GM18520 (cell line): ENCODE measurements around the gene EIF4E1B.
"Not testable (repeated sequence)": the region's sequence is repeated elsewhere in the genome, so short reads cannot be mapped to it uniquely, and the experiment has no call there.

ENCODE experiments used
- ATAC-seq: cut with Tn5 transposase; IDR thresholded peaks from one replicate; pipeline ENCODE4 v1.9.1; 2021; ENCODE audit not compliant: unreplicated experiment

EIF4E1B gene

GRCh38 chr5:176629853-176630680 is at the start of gene EIF4E1B, which contains the start of gene SNCB:
TSS of gene EIF4E1B (plus strand) at chr5:176630675. CDS start at chr5:176642788, 12,113 bp downstream.
TSS of gene SNCB (minus strand) at chr5:176630534. CDS start at chr5:176629654, 880 bp downstream.
- ATAC-seq = no peak

GRCh38 chr5:176581361-176581760 is 49.1 kb upstream of the EIF4E1B start:
- ATAC-seq = no peak

DNA sequence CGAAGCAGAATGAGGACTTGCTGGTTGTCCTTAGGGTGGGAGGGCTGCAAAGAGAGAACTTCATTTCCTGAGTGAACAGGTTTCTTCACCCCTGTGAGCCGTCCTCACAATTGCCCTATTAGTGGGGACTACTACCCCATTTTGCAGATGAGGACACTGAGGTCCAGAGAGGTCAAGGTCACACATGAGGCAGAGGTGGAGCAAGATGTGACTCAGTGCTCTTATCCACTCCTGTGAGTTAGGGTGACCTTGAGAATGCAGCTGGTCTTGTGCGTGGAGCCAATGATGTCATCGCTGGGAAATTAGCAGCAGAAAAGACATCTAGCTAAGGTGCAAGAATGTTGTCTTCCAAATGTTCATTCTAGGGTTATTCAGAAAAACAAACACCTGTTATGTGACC is 47.4 kb upstream of the EIF4E1B start:
- ATAC-seq = no peak

DNA sequence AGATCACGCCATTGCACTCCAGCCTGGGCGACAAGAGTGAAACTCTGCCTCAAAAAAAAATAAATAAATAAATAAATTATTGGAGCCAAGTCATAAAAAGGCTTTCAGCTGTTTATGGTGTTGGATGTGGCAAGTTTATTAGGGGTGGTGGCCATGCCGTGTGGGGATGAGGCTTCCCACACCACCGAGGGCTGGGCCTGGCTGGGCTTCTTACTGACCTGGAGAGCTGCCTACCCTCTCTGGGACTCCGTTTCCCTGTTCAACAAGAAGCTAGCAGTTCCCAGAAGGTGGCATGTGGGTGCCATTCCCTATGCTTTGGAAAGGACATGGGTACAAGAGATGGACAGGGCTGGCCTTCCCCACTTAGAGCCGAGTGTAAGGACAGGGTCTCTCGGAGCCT is 43.1 kb upstream of the EIF4E1B start:
- ATAC-seq = no peak

DNA sequence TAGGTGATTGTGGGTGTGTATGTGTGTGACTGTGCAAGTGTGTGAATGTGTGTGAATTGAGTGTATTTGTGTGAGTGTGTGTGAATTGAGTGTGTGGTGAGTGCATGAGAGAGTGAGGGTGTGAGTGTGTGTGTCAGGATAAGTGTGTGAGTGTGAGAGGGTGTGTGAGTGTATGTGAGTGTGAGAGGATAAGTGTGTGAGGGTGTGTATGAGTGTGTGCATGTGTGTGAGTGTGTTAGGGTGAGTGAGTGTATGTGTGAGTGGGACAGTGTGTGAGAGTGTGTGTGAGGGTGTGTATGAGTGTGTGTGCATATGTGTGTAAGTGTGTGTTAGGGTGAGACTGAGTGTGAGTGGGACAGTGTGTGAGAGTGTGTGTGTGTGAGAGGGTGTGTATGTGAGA is 42.2 kb upstream of the EIF4E1B start:
- ATAC-seq = no peak

GRCh38 chr5:176589039-176589769 is 41.3 kb upstream of the EIF4E1B start:
- no peak for ATAC-seq

DNA sequence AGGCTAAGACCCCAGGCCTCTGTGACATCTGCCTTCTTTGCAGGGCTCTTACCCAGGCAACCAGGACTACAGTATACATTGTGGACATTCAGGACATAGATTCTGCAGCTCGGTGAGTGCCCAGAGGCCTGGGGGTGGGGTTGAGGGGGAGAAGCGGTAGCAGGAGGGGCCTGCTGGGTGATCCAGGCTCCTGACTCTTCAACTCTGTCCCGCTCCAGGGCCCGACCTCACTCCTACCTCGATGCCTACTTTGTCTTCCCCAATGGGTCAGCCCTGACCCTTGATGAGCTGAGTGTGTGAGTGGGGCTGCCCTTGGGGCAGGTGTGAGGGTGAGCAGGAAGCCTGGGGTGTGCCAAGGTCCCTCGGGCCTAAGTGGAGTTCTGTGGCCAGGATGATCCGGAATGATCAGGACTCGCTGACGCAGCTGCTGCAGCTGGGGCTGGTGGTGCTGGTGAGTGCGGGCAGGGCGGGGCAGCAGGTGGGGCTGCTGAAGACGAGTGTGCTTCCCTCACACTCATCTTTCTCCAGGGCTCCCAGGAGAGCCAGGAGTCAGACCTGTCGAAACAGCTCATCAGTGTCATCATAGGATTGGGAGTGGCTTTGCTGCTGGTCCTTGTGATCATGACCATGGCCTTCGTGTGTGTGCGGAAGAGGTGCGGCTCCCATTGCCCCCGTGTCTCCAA is 40.3 kb upstream of the EIF4E1B start:
- ATAC-seq = no peak

GRCh38 chr5:176591667-176592066 is 38.8 kb upstream of the EIF4E1B start:
- not testable (repeated sequence) for ATAC-seq

DNA sequence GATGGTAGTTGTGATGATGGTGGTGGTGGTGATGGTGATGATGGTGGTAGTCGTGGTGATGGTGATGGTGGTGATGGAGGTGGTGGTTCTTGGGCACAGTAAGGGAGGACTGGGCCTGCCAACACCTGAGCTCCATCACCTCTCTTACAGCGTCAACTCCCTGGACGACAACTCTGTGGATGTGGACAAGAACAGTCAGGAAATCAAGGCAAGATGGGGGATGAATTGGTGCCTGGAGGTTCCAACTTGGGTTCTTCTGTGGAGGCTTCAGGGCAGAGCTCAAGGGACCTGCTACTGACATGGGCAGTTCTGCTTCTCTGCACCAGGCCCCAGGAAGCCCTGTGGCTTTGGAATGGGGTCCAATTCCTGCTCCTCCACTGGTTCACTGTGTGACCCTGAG is 37.9 kb upstream of the EIF4E1B start:
- ATAC-seq = no peak

DNA sequence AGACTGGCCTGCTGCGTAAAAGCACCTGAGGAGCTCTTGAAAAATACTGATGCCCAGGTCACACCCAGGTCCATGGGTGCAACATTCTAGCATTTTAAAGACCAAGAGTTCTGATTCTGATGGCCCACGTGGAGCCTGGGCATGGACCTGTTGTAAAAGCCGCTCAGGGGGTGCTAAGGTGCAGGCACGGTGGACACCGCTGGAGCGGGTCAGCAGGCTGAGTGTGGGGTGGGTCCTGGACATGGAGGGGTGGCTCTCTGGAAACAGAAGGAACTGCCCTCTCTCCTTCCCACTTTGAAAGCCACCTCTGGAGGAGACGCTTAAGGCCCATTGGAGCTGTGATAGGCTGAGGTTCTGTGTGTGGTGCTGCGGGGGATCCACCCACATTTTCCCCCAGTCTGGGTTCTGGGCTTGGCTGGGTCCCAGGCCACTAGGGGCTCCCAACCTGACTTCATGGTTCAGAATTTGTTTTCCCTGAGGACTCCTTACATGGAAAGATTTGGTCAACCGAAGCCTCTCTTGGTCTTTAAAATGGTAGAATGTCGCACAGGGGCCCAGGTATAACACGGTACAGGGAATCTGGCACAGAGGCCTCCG is 37.1 kb upstream of the EIF4E1B start:
- ATAC-seq = no peak

GRCh38 chr5:176594554-176594953 is 35.9 kb upstream of the EIF4E1B start:
- ATAC-seq = no peak

DNA sequence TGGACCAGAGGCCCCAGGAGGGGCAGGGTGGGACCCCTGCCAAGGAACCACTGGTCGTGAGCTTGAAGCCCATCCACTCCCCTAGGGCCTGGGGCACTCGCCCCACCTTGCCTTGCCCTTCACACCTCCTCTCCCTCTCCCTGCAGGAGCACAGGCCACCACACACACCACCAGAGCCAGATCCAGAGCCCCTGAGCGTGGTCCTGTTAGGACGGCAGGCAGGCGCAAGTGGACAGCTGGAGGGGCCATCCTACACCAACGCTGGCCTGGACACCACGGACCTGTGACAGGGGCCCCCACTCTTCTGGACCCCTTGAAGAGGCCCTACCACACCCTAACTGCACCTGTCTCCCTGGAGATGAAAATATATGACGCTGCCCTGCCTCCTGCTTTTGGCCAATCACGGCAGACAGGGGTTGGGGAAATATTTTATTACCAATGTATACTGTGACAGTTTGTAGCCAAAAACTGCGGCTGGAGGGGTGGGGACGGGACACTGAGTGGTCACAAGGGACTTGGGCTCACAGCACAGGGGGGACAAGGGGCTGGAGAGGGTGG is 35.0 kb upstream of the EIF4E1B start:
- no peak for ATAC-seq

DNA sequence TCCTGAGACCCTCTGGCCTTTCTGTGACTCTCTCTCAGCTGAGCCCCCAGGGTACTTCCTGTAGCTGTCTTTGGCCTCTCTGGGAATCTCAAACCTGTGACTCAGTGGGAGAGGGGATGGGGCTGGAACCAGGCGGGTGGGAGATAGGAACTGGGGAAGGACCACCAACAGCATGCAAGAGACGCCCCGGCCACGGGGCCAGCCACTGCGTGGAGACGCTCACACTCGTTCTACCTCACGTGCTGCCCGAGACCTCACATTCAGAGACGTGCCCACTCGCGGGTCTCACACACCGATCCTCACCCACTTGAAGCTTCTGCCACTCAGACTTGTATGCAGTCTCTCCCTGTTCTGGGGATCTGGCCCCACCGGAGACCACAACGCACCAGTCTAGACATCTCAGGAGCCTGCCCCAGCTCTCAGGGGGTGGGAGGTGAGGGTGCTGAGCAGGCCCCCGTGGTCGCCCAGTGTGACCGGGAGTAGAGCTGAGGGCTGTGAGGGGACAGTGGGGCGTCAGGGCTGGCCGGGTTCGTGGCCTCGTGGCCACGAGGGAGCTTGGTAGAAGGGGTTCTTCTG is 34.3 kb upstream of the EIF4E1B start:
- ATAC-seq = no peak

DNA sequence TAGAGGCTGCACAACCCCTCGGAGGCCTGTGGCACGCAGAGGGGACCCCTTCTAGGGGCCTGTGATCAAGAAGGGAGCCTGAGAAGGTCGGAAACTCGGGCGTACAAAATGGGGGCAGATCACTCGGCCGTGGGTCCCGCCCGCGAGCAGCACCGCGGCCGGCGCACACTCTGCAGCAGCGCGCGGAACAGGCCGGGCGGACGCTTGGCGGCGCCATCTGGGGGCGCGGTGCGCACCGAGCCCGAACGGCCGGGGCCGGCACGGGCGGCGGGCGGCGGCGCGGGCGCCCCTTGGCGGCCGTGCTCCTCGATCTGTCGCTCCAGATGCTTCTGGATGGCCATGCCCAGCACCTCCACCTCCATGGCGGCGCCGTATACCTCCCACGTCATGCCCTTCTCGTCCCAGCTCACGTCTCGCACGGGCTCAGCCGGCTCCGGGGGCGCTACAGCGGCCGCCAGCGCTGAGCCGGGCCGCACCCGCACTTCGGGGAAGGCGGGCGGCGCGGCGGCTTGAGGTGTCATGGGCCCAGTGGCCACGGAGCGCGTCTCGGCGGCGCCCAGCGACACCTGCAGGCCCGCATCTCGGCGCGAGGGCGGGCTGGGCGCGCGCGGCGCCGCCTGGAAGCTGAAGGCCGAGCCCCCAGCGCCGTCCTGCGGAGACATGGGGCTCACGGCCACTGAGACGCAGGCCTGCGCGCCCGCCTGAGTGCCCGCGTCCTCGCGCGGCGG is 33.6 kb upstream of the EIF4E1B start:
- ATAC-seq = no peak

DNA sequence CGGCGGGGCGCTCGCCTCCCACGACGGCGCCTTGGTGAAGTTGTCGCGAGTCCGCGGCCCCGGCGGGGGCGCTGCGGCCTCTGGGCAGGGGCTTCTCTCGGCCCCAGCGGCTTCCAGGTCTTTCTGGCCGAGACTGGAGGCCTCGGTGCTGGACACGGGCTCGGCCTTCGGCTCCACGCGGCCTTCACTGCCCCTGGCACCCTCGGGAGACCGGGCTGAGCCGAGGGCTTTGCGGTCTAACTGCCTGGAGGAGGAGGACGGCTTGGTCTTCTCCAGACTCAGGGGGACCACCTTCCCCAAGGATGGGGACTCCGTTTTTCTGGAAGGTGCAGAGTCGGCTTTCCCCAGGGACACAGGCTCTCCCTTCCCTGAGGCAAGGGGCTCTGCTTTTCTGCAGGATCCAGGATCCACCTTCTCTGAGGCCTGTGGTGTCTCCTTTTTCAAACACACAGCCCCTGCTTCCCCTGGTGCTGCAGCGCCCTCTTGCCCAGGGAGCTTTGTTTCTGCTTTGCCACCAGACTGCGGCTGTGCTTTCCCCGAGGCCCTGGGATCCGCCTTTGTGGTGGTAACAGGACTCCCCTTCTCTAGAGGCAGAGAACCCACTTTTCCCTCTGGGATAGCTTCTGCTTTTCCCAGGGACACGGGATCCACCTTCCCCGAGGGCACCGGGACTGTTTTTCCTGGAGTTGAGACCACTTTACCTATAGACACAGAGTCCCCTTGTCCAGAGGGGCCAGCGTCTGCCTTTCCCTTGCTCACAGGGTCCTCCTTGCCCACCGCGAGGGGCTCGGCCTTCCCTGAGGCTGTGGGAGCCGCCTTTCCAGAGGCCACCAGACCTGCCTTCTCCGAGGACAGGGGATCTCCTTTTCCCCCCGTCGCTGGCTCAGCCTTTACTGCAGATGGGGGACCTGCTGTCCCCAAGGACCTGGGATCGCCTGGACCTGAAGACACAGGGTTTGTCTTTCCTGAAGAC is 32.8 kb upstream of the EIF4E1B start:
- no peak for ATAC-seq

DNA sequence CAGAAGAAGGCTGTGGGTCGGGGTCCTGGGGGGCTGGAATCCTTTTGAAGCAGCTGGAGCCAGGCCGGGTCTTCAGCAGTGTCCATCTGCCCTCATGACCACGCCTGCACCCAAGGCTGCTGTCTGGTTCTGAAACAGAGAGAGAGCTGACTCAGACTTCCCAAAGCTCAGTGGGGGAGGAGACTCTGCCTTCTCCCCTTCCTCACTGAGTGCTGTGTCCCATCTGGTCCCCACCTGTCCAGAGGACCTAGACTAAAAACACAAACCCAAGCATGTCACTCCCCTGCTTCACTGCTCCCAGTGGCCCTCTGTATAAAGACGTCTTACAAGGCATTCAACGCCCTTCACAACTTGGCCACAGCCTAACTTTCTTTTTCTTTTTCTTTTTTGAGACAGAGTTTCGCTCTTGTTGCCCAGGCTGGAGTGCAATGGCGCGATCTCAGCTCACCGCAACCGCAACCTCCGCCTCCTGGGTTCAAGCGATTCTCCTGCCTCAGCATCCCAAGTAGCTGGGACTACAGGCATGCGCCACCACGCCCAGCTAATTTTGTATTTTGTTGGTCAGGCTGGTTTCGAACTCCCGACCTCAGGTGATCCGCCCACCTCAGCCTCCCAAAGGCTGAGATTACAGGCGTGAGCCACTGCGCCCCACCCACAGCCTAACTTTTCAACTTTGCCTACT is 30.6 kb upstream of the EIF4E1B start:
- not testable (repeated sequence) for ATAC-seq

GRCh38 chr5:176601901-176602482 is 28.5 kb upstream of the EIF4E1B start:
- no peak for ATAC-seq

DNA sequence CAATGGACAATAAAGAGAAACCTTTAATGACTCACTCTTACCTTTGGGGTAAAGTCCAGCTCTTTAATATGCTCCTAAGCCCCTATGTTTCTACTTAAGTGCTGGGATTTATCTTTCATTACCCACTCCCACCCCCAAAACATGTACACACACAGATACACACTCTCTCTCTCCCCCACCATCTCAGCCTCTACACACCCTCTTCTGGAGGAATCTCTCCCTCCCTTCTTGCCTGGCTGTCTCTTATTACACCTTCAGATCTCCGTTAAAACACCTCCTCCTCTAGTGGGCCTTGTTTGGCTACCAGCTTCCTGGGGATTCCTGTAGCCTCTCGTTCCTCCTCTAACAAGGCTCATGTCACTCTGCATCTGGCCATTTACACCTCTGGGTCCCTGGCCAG is 27.4 kb upstream of the EIF4E1B start:
- no peak for ATAC-seq
